HFFc6 (cell line): ENCODE data around the gene ABCC2. TPM values are rescaled to one million over a fixed set of nuclear protein-coding genes. Genes with fewer than 3 reads are reported as not detected.
"Not testable (repeated sequence)": the region's sequence is repeated elsewhere in the genome, so short reads cannot be mapped to it uniquely, and the experiment has no call there.

Experiments used
- DNase-seq: peaks from one replicate; pipeline ENCODE4 v3.0.0-alpha.2; 2018
- H3K27ac Mint-ChIP-seq: 2 replicates; pipeline ENCODE4 v1.8.0; 2020; ENCODE audit warnings: mild to moderate bottlenecking, mixed read lengths
- H3K27me3 Mint-ChIP-seq: 2 replicates; pipeline ENCODE4 v1.8.0; 2021; ENCODE audit warnings: mild to moderate bottlenecking, moderate library complexity, mixed read lengths; ENCODE audit not compliant: insufficient read depth
- H3K36me3 Mint-ChIP-seq: 2 replicates; pipeline ENCODE4 v1.8.0; 2021; ENCODE audit warnings: low read depth, mixed read lengths
- H3K4me1 Mint-ChIP-seq: 2 replicates; pipeline ENCODE4 v1.8.0; 2020; ENCODE audit warnings: low read depth, mixed read lengths
- H3K4me3 Mint-ChIP-seq: 2 replicates; pipeline ENCODE4 v1.8.0; 2020; ENCODE audit warnings: mild to moderate bottlenecking, moderate library complexity, mixed read lengths
- H3K9me3 Mint-ChIP-seq: 2 replicates; pipeline ENCODE4 v1.8.0; 2020; ENCODE audit warnings: mild to moderate bottlenecking, mixed read lengths
- CTCF ChIP-seq: fragments of 200-600 bp; sonication (generic); IDR thresholded peaks from 2 replicates; pipeline ENCODE4 v1.5.0; 2021; ENCODE audit warnings: antibody characterized with exemption, mild to moderate bottlenecking
- total RNA-seq, 6 experiments: library from RNA; stranded (reverse); fragmentation: NEBNext Ultra II Directional; extraction: Animal tissue kit (Norgen Biotek cat#: 25700); gene quantifications; 2 replicates in 1 of 6; 3 replicates in 5 of 6; pipeline ENCODE4 v1.2.3, GENCODE V29; 2021

The ABCC2 gene
- total RNA-seq, 6 experiments from 2014 or later, result 0.43 to 1.7 (median 1.1) TPM

- Mint-ChIP-seq H3K36me3 (peaks cover 66% of the 10 kb centered on the region), H3K4me1 (peaks cover 41% of the 10 kb centered on the region), H3K27me3 (no peaks in the 10 kb centered on the region), H3K4me3 (peak overlapping the region; percentile 71), H3K9me3 (peaks cover 21% of the 10 kb centered on the region), H3K27ac (peak overlapping the region; percentile 84)
- DNase-seq, result peak; percentile 66
- no peak for TF ChIP-seq CTCF
These were observed 40.2 kb upstream of the ABCC2 start for GRCh38 chr10:99742254-99742653.

- Mint-ChIP-seq H3K27ac (peak overlapping the region; percentile 68), H3K27me3 (no peaks in the 10 kb centered on the region), H3K9me3 (peaks cover 21% of the 10 kb centered on the region), H3K4me1 (peaks cover 42% of the 10 kb centered on the region), H3K4me3 (peak overlapping the region; percentile 71), H3K36me3 (peaks cover 62% of the 10 kb centered on the region)
- no peak for TF ChIP-seq CTCF
- peak; percentile 58 for DNase-seq
These were observed 39.7 kb upstream of the ABCC2 start for GRCh38 chr10:99742701-99743100.

GRCh38 chr10:99743841-99744240 is 38.6 kb upstream of the ABCC2 start:
- H3K27ac Mint-ChIP-seq, result peak overlapping the region; percentile 9
- DNase-seq, result no peak
- H3K27me3 Mint-ChIP-seq, result no peaks in the 10 kb centered on the region
- TF ChIP-seq CTCF, result peak; percentile 13; the same call in 1 of the 2 replicates
- peaks cover 54% of the 10 kb centered on the region for H3K4me1 Mint-ChIP-seq
- H3K36me3 Mint-ChIP-seq, result peaks cover 60% of the 10 kb centered on the region
- peaks cover 21% of the 10 kb centered on the region for H3K9me3 Mint-ChIP-seq
- H3K4me3 Mint-ChIP-seq, result no peak overlapping the region

GRCh38 chr10:99746166-99746565 is 36.3 kb upstream of the ABCC2 start:
- not testable (repeated sequence) for H3K9me3 Mint-ChIP-seq, H3K4me3 Mint-ChIP-seq

GRCh38 chr10:99748823-99749451 is 33.5 kb upstream of the ABCC2 start:
- Mint-ChIP-seq H3K4me1 (peaks cover 28% of the 10 kb centered on the region), H3K27ac (peak overlapping the region; percentile 27), H3K27me3 (no peaks in the 10 kb centered on the region), H3K4me3 (no peak overlapping the region), H3K36me3 (peaks cover 39% of the 10 kb centered on the region), H3K9me3 (no peaks in the 10 kb centered on the region)
- no peak for TF ChIP-seq CTCF
- DNase-seq, result no peak

More at GRCh38 chr10:99746166-99746565, 36.3 kb upstream of the ABCC2 start:
- H3K27ac Mint-ChIP-seq, DNase-seq, H3K27me3 Mint-ChIP-seq: not testable (repeated sequence)
- H3K36me3 Mint-ChIP-seq, result peaks cover 53% of the 10 kb centered on the region
- peaks cover 54% of the 10 kb centered on the region for H3K4me1 Mint-ChIP-seq

GRCh38 chr10:99750641-99751040 is 31.8 kb upstream of the ABCC2 start:
- no peaks in the 10 kb centered on the region for H3K9me3 Mint-ChIP-seq
- peaks cover 35% of the 10 kb centered on the region for H3K4me1 Mint-ChIP-seq
- DNase-seq, result no peak
- H3K36me3 Mint-ChIP-seq, result peaks cover 50% of the 10 kb centered on the region
- H3K4me3 Mint-ChIP-seq, result no peak overlapping the region
- no peak for TF ChIP-seq CTCF
- no peaks in the 10 kb centered on the region; the same call in 1 of the 2 replicates for H3K27me3 Mint-ChIP-seq
- no peak overlapping the region for H3K27ac Mint-ChIP-seq
